ENCODE data around the gene EDA.

Gene EDA

GRCh38 chrX:69896046-69896445 lies 280.1 kb downstream of the EDA start:
- TF ChIP-seq EP300 (IDR thresholded peaks at IDR 0.05; ENCODE audit: borderline replicate concordance): no peak
- TF ChIP-seq YY1 (IDR thresholded peaks at IDR 0.05; ENCODE audit: low read depth): no peak
- no peak for TF ChIP-seq TEAD4 (IDR thresholded peaks at IDR 0.05)
- no peak for TF ChIP-seq CEBPB (IDR thresholded peaks at IDR 0.05)

- no peak for TF ChIP-seq TAF1 (IDR thresholded peaks at IDR 0.05; ENCODE audit: low read depth)
- TF ChIP-seq EGR1 (IDR thresholded peaks at IDR 0.05): no peak
- no peak for TF ChIP-seq MAX (IDR thresholded peaks at IDR 0.05)
- TF ChIP-seq TCF12 (IDR thresholded peaks at IDR 0.05; ENCODE audit: low read depth): no peak
- TF ChIP-seq TEAD4 (IDR thresholded peaks at IDR 0.05): no peak
- TF ChIP-seq ZBTB7A (IDR thresholded peaks at IDR 0.05; ENCODE audit: low read depth): no peak
- TF ChIP-seq, protein P1, sequence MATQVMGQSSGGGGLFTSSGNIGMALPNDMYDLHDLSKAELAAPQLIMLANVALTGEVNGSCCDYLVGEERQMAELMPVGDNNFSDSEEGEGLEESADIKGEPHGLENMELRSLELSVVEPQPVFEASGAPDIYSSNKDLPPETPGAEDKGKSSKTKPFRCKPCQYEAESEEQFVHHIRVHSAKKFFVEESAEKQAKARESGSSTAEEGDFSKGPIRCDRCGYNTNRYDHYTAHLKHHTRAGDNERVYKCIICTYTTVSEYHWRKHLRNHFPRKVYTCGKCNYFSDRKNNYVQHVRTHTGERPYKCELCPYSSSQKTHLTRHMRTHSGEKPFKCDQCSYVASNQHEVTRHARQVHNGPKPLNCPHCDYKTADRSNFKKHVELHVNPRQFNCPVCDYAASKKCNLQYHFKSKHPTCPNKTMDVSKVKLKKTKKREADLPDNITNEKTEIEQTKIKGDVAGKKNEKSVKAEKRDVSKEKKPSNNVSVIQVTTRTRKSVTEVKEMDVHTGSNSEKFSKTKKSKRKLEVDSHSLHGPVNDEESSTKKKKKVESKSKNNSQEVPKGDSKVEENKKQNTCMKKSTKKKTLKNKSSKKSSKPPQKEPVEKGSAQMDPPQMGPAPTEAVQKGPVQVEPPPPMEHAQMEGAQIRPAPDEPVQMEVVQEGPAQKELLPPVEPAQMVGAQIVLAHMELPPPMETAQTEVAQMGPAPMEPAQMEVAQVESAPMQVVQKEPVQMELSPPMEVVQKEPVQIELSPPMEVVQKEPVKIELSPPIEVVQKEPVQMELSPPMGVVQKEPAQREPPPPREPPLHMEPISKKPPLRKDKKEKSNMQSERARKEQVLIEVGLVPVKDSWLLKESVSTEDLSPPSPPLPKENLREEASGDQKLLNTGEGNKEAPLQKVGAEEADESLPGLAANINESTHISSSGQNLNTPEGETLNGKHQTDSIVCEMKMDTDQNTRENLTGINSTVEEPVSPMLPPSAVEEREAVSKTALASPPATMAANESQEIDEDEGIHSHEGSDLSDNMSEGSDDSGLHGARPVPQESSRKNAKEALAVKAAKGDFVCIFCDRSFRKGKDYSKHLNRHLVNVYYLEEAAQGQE (IDR thresholded peaks at IDR 0.05; ENCODE audit: low read depth): no peak
- TF ChIP-seq, protein P2, sequence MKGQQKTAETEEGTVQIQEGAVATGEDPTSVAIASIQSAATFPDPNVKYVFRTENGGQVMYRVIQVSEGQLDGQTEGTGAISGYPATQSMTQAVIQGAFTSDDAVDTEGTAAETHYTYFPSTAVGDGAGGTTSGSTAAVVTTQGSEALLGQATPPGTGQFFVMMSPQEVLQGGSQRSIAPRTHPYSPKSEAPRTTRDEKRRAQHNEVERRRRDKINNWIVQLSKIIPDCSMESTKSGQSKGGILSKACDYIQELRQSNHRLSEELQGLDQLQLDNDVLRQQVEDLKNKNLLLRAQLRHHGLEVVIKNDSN (IDR thresholded peaks at IDR 0.05): no peak
- no peak for TF ChIP-seq CEBPB (IDR thresholded peaks at IDR 0.05)
- no peak for TF ChIP-seq EP300 (IDR thresholded peaks at IDR 0.05; ENCODE audit: borderline replicate concordance)
- no peak for TF ChIP-seq NFIC (IDR thresholded peaks at IDR 0.05)
- TF ChIP-seq CREB1 (IDR thresholded peaks at IDR 0.05; ENCODE audit: low read depth): no peak
- no peak for TF ChIP-seq RAD21 (IDR thresholded peaks at IDR 0.05; ENCODE audit: low read depth)
- no peak for TF ChIP-seq FOXM1 (IDR thresholded peaks at IDR 0.05; ENCODE audit: borderline replicate concordance, low read depth)
Measured at GRCh38 chrX:69900491-69900890, 284.6 kb downstream of the EDA start.

GRCh38 chrX:69906447-69906846 lies 290.5 kb downstream of the EDA start:
- TF ChIP-seq EGR1 (IDR thresholded peaks at IDR 0.05) (no peak), FOXM1 (IDR thresholded peaks at IDR 0.05; ENCODE audit: borderline replicate concordance, low read depth) (no peak), YY1 (IDR thresholded peaks at IDR 0.05; ENCODE audit: low read depth) (no peak), NFIC (IDR thresholded peaks at IDR 0.05) (no peak), CREB1 (IDR thresholded peaks at IDR 0.05; ENCODE audit: low read depth) (no peak), EP300 (IDR thresholded peaks at IDR 0.05; ENCODE audit: borderline replicate concordance) (no peak), MAX (IDR thresholded peaks at IDR 0.05) (no peak), TAF1 (IDR thresholded peaks at IDR 0.05; ENCODE audit: low read depth) (no peak), ZBTB7A (IDR thresholded peaks at IDR 0.05; ENCODE audit: low read depth) (no peak), RAD21 (IDR thresholded peaks at IDR 0.05; ENCODE audit: low read depth) (no peak), TEAD4 (IDR thresholded peaks at IDR 0.05) (no peak), CEBPB (IDR thresholded peaks at IDR 0.05) (no peak), TCF12 (IDR thresholded peaks at IDR 0.05; ENCODE audit: low read depth) (no peak)
- TF ChIP-seq, protein P1 (IDR thresholded peaks at IDR 0.05; ENCODE audit: low read depth): no peak
- TF ChIP-seq, protein P2 (IDR thresholded peaks at IDR 0.05): no peak

- TF ChIP-seq CREB1 (IDR thresholded peaks at IDR 0.05; ENCODE audit: low read depth): no peak
- no peak for TF ChIP-seq TCF12 (IDR thresholded peaks at IDR 0.05; ENCODE audit: low read depth)
- TF ChIP-seq, protein P2 (IDR thresholded peaks at IDR 0.05): no peak
- no peak for TF ChIP-seq EP300 (IDR thresholded peaks at IDR 0.05; ENCODE audit: borderline replicate concordance)
- TF ChIP-seq CEBPB (IDR thresholded peaks at IDR 0.05): no peak
- no peak for TF ChIP-seq FOXM1 (IDR thresholded peaks at IDR 0.05; ENCODE audit: borderline replicate concordance, low read depth)
- no peak for TF ChIP-seq EGR1 (IDR thresholded peaks at IDR 0.05)
- TF ChIP-seq MAX (IDR thresholded peaks at IDR 0.05): no peak
- TF ChIP-seq, protein P1 (IDR thresholded peaks at IDR 0.05; ENCODE audit: low read depth): no peak
- TF ChIP-seq NFIC (IDR thresholded peaks at IDR 0.05): no peak
- TF ChIP-seq RAD21 (IDR thresholded peaks at IDR 0.05; ENCODE audit: low read depth): no peak
- TF ChIP-seq TEAD4 (IDR thresholded peaks at IDR 0.05): no peak
- no peak for TF ChIP-seq YY1 (IDR thresholded peaks at IDR 0.05; ENCODE audit: low read depth)
- TF ChIP-seq ZBTB7A (IDR thresholded peaks at IDR 0.05; ENCODE audit: low read depth): no peak
- no peak for TF ChIP-seq TAF1 (IDR thresholded peaks at IDR 0.05; ENCODE audit: low read depth)
Measured at GRCh38 chrX:69914781-69915180, 298.9 kb downstream of the EDA start.
